Breast epithelium (tissue), 3 donors: ENCODE results near the gene EXOC3L4.

ENCODE experiments used
- CTCF ChIP-seq, 3 donors: fragments of 450-650 bp; IDR thresholded peaks; one replicate each; pipeline ENCODE4 v1.5.1; 2016 to 2017; ENCODE audit warnings: antibody characterized with exemption in 3 of 3, mild to moderate bottlenecking in 3 of 3, moderate library complexity in 3 of 3
- POLR2A ChIP-seq: fragments of 450-650 bp; IDR thresholded peaks from one replicate; pipeline ENCODE4 v1.6.1; 2016; ENCODE audit warnings: antibody characterized with exemption, mild to moderate bottlenecking, moderate library complexity
- POLR2AphosphoS5 ChIP-seq, 3 donors: sonication (generic); formaldehyde crosslinking; IDR thresholded peaks; one replicate each; pipeline ENCODE4 v1.6.1; 2017; ENCODE audit warnings: antibody characterized with exemption in 3 of 3

GRCh38 chr14:103124501-103125001, 30.0 kb downstream of the EXOC3L4 start:
- TF ChIP-seq POLR2A (no peak), CTCF (IDR thresholded peaks at IDR 0.05) (no peak), POLR2AphosphoS5 (IDR thresholded peaks at IDR 0.05) (no peak)
